ENCODE results near the gene FURIN. TPM values are rescaled to one million over a fixed set of nuclear protein-coding genes. Genes with fewer than 3 reads are reported as not detected.

The FURIN gene
- total RNA-seq, 4 donors from 2014 or later, result 28.7 to 71.1 (median 42.4) TPM

DNA sequence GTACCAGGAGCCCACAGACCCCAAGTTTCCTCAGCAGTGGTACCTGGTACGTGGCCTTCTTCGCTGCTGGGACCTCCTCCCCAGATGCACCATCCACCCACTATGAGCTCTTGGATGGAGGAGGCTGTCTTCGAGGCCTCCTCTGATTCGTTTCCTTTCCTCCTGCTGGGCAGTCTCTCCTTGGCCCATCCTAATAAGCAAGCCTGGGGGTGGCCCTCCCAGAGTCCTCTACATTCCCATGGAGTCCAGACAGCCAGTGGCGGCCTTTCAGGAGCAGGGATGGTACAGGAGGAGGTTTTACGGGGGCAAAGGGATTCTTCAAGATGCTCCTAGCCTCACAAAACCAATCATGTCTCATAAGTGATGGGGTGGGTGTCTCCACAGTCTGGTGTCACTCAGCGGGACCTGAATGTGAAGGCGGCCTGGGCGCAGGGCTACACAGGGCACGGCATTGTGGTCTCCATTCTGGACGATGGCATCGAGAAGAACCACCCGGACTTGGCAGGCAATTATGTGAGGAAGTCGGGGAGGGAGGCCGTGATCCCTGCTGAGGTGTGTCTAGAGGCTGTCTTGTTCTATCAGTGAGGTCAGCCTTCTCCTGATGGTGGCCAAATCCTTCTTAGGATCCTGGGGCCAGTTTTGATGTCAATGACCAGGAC, 8.3 kb downstream of the FURIN start:
- no peak overlapping the region for H3K27ac ChIP-seq
- H3K27me3 ChIP-seq, result no peaks in the 10 kb centered on the region
- TF ChIP-seq, protein P1, sequence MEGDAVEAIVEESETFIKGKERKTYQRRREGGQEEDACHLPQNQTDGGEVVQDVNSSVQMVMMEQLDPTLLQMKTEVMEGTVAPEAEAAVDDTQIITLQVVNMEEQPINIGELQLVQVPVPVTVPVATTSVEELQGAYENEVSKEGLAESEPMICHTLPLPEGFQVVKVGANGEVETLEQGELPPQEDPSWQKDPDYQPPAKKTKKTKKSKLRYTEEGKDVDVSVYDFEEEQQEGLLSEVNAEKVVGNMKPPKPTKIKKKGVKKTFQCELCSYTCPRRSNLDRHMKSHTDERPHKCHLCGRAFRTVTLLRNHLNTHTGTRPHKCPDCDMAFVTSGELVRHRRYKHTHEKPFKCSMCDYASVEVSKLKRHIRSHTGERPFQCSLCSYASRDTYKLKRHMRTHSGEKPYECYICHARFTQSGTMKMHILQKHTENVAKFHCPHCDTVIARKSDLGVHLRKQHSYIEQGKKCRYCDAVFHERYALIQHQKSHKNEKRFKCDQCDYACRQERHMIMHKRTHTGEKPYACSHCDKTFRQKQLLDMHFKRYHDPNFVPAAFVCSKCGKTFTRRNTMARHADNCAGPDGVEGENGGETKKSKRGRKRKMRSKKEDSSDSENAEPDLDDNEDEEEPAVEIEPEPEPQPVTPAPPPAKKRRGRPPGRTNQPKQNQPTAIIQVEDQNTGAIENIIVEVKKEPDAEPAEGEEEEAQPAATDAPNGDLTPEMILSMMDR (IDR thresholded peaks at IDR 0.05), result no peak
- TF ChIP-seq EP300 (IDR thresholded peaks at IDR 0.05) (no peak), POLR2A (IDR thresholded peaks at IDR 0.05) (no peak)
- DNase-seq (ENCODE audit: low spot score in 2 of 2), result no peak
- H3K36me3 ChIP-seq, result peaks cover 0 to 63% (median 39%) of the 10 kb centered on the region in 3 donors
- WGBS, 2 donors, result 89 to 91% methylated on average over 15 of the region's 15 CpGs
- H3K4me3 ChIP-seq, result no peak overlapping the region
- H3K4me1 ChIP-seq, result peaks cover 0 to 32% (median 23%) of the 10 kb centered on the region in 4 donors
- no peaks in the 10 kb centered on the region for H3K9me3 ChIP-seq

DNA sequence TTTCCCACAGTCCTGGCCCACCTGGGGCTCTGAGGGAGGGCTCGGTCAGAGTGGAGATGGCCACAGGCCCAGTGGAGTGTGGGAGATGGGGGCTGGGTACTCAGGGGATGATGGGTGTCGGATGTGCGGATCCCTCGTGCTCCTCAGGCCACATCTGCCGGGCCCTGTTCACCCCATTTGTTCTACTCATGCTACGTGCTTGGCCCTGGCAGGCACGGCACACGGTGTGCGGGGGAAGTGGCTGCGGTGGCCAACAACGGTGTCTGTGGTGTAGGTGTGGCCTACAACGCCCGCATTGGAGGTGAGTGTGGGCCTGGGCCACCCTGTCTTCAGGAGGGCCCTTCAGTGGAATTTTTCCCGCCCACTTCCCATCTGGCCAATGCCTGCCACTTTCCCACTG, 8.9 kb downstream of the FURIN start:
- H3K4me3 ChIP-seq, result no peak overlapping the region
- H3K9me3 ChIP-seq, result no peaks in the 10 kb centered on the region
- H3K4me1 ChIP-seq, result peaks cover 0 to 31% (median 22%) of the 10 kb centered on the region in 4 donors
- no peak overlapping the region for H3K27ac ChIP-seq
- H3K36me3 ChIP-seq, result peaks cover 0 to 70% (median 39%) of the 10 kb centered on the region in 3 donors
- no peaks in the 10 kb centered on the region for H3K27me3 ChIP-seq
- WGBS, 2 donors, result 91 to 93% methylated on average over 14 of the region's 14 CpGs
- DNase-seq (ENCODE audit: low spot score in 2 of 2), result no peak
- TF ChIP-seq EP300 (IDR thresholded peaks at IDR 0.05) (no peak), POLR2A (IDR thresholded peaks at IDR 0.05) (no peak)
- TF ChIP-seq, protein P1 (IDR thresholded peaks at IDR 0.05), result no peak

DNA sequence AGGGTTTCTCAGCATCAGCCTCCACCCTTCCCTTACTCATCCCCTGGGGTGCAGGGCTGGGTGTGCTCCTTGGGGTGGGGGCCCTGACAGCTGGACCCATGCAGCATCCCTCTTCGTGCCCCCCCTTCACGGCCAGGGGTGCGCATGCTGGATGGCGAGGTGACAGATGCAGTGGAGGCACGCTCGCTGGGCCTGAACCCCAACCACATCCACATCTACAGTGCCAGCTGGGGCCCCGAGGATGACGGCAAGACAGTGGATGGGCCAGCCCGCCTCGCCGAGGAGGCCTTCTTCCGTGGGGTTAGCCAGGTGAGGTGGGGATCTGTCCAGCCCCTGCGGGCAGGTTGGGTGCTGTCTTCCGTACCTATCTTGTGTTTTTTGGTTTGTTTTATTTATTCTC, 9.6 kb downstream of the FURIN start:
- Histone ChIP-seq H3K4me1 (peaks cover 0 to 31% (median 19%) of the 10 kb centered on the region in 4 donors), H3K27me3 (no peaks in the 10 kb centered on the region), H3K27ac (no peak overlapping the region), H3K4me3 (no peak overlapping the region), H3K9me3 (no peaks in the 10 kb centered on the region), H3K36me3 (peaks cover 0 to 74% (median 39%) of the 10 kb centered on the region in 3 donors)
- TF ChIP-seq POLR2A (IDR thresholded peaks at IDR 0.05) (no peak), EP300 (IDR thresholded peaks at IDR 0.05) (no peak)
- TF ChIP-seq, protein P1 (IDR thresholded peaks at IDR 0.05), result no peak
- WGBS, 2 donors, result 93% methylated on average over 11 to 13 of the region's 14 CpGs
- DNase-seq (ENCODE audit: low spot score in 2 of 2), result no peak

DNA sequence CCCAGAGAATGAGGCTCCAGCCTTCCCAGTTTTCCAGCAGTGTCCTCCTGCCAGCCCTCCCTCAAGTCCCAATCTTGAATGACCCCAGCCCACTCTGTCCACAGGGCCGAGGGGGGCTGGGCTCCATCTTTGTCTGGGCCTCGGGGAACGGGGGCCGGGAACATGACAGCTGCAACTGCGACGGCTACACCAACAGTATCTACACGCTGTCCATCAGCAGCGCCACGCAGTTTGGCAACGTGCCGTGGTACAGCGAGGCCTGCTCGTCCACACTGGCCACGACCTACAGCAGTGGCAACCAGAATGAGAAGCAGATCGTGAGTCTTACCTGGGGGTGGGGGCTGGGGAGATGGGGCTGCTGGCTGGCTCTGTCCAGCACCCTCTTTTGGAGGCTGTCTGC, 10.3 kb downstream of the FURIN start:
- TF ChIP-seq, protein P1 (IDR thresholded peaks at IDR 0.05), result no peak
- TF ChIP-seq EP300 (IDR thresholded peaks at IDR 0.05) (no peak), POLR2A (IDR thresholded peaks at IDR 0.05) (no peak)

DNA sequence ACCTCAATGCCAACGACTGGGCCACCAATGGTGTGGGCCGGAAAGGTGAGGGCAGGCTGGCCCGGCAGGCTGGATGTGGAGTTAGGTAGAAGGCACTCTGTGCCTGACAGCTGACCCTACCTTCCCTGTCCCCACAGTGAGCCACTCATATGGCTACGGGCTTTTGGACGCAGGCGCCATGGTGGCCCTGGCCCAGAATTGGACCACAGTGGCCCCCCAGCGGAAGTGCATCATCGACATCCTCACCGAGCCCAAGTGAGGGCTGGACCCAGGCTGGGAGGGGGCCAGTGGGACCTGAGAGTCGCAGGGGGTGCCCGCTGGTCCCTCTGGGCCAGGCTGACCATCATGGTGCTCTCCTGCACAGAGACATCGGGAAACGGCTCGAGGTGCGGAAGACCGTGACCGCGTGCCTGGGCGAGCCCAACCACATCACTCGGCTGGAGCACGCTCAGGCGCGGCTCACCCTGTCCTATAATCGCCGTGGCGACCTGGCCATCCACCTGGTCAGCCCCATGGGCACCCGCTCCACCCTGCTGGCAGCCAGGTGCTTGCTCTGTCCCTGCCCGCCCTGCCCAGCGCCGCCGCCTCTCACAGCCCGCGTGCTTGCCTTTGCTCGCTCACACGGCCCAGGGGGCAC, 11.5 kb downstream of the FURIN start:
- Histone ChIP-seq H3K36me3 (peaks cover 0 to 74% (median 39%) of the 10 kb centered on the region in 3 donors), H3K27ac (no peak overlapping the region), H3K27me3 (no peaks in the 10 kb centered on the region), H3K9me3 (no peaks in the 10 kb centered on the region), H3K4me1 (peaks cover 0 to 32% (median 21%) of the 10 kb centered on the region in 4 donors), H3K4me3 (no peak overlapping the region)
- TF ChIP-seq, protein P1 (IDR thresholded peaks at IDR 0.05), result no peak
- TF ChIP-seq EP300 (IDR thresholded peaks at IDR 0.05) (no peak), POLR2A (IDR thresholded peaks at IDR 0.05) (no peak)
- DNase-seq (ENCODE audit: low spot score in 2 of 2), result no peak
- 91 to 93% methylated on average over 18 to 33 of the region's 35 CpGs for WGBS, 2 donors

More for the DNA sequence above, 10.3 kb downstream of the FURIN start:
- no peak for DNase-seq (ENCODE audit: low spot score in 2 of 2)
- Histone ChIP-seq H3K9me3 (no peaks in the 10 kb centered on the region), H3K27me3 (no peaks in the 10 kb centered on the region), H3K36me3 (peaks cover 0 to 74% (median 39%) of the 10 kb centered on the region in 3 donors), H3K27ac (no peak overlapping the region), H3K4me1 (peaks cover 0 to 31% (median 19%) of the 10 kb centered on the region in 4 donors), H3K4me3 (no peak overlapping the region)
- WGBS, 2 donors, result 84 to 93% methylated on average over 15 of the region's 15 CpGs

Measured in tibial nerve (tissue), 4 donors.